GM12878 (cell line): Measurements from ENCODE around the gene KRT86.

Source experiments
- ATF2 ChIP-seq: IDR thresholded peaks from 2 replicates; pipeline ENCODE4 v1.6.1; 2012; ENCODE audit warnings: low read length, inconsistent platforms
- CEBPB ChIP-seq, 2 experiments: fragments of 150-350 bp in 1 of 2; IDR thresholded peaks; 2 replicates each; pipeline ENCODE4 v1.6.1; 2012 to 2014; ENCODE audit warnings: low read depth in 2 of 2, low read length in 2 of 2, borderline replicate concordance in 1 of 2, inconsistent platforms in 1 of 2
- CHD4 ChIP-seq: fragments of 200-600 bp; sonication (generic); IDR thresholded peaks from 2 replicates; pipeline ENCODE4 v1.6.1; 2016; ENCODE audit warnings: mild to moderate bottlenecking
- CTCF ChIP-seq, 3 experiments: IDR thresholded peaks in 2 of 3; conservative IDR thresholded peaks in 1 of 3; 2 replicates each; pipeline ENCODE4 v1.5.1; 2011; ENCODE audit warnings: low read depth in 3 of 3, low read length in 3 of 3, mild to moderate bottlenecking in 3 of 3, control low read depth in 2 of 3, moderate library complexity in 2 of 3, inconsistent platforms in 1 of 3, mixed read lengths in 1 of 3; ENCODE audit not compliant: control insufficient read depth in 2 of 3, insufficient read depth in 1 of 3; ENCODE audit errors: extremely low read depth in 1 of 3
- FOXK2 ChIP-seq: fragments of 450-650 bp; IDR thresholded peaks from 2 replicates; pipeline ENCODE4 v1.6.1; 2017; ENCODE audit warnings: mild to moderate bottlenecking, moderate library complexity
- NR2C2 ChIP-seq: IDR thresholded peaks from 2 replicates; pipeline ENCODE4 v1.6.1; 2011; ENCODE audit warnings: borderline replicate concordance, low read depth; ENCODE audit not compliant: control insufficient read depth, insufficient read length
- POLR2A ChIP-seq: IDR thresholded peaks from 2 replicates; pipeline ENCODE4 v1.6.1; 2011; ENCODE audit warnings: low read depth, mild to moderate bottlenecking, low read length
- POLR2AphosphoS5 ChIP-seq: IDR thresholded peaks from 2 replicates; pipeline ENCODE4 v1.6.1; 2011; ENCODE audit warnings: mild to moderate bottlenecking, low read length, inconsistent platforms
- SMC3 ChIP-seq: IDR thresholded peaks from 2 replicates; pipeline ENCODE4 v1.6.1; 2011; ENCODE audit warnings: low read length, improper control_type of control experiment, borderline replicate concordance
- SP1 ChIP-seq: IDR thresholded peaks from one replicate; pipeline ENCODE4 v1.6.1; 2011; ENCODE audit warnings: low read depth, low read length
- SRF ChIP-seq, 2 experiments: IDR thresholded peaks; 2 replicates each; pipeline ENCODE4 v1.6.1; 2011; ENCODE audit warnings: low read depth in 2 of 2, low read length in 2 of 2, mild to moderate bottlenecking in 1 of 2, moderate library complexity in 1 of 2
- TAF1 ChIP-seq: IDR thresholded peaks from 2 replicates; pipeline ENCODE4 v1.6.1; 2011; ENCODE audit warnings: mild to moderate bottlenecking, low read depth, low read length, borderline replicate concordance
- ZBTB40 ChIP-seq: fragments of 450-650 bp; IDR thresholded peaks from 2 replicates; pipeline ENCODE4 v1.6.1; 2016; ENCODE audit warnings: mild to moderate bottlenecking, moderate library complexity, borderline replicate concordance
- ZNF274 ChIP-seq: IDR thresholded peaks from one replicate; pipeline ENCODE4 v1.8.0; 2011; ENCODE audit not compliant: insufficient read length, insufficient read depth

- TF ChIP-seq SP1 (no peak), POLR2A (no peak), TAF1 (no peak), ATF2 (no peak), SRF (IDR thresholded peaks at IDR 0.05; ENCODE audit: low read depth in 2 of 2, low read length in 2 of 2) (no peak), CEBPB (IDR thresholded peaks at IDR 0.05; ENCODE audit: borderline replicate concordance in 1 of 2, low read depth in 2 of 2, low read length in 2 of 2) (no peak), FOXK2 (no peak), NR2C2 (no peak), ZBTB40 (no peak), CTCF (IDR thresholded peaks at IDR 0.05 in 2 of 3, conservative IDR thresholded peaks at IDR 0.05 in 1 of 3; ENCODE audit: control insufficient read depth in 2 of 3, extremely low read depth in 1 of 3, insufficient read depth in 1 of 3, low read depth in 3 of 3, low read length in 3 of 3) (no peak), POLR2AphosphoS5 (no peak; the same call in 1 of the 2 replicates), SMC3 (no peak), CHD4 (no peak), ZNF274 (no peak)
Measured at GRCh38 chr12:52244615-52244994, 29.8 kb upstream of the KRT86 start.
